KMS-11 (cell line): ENCODE results near the gene KRTAP1-4.
"Not testable (repeated sequence)": the region's sequence is repeated elsewhere in the genome, so short reads cannot be mapped to it uniquely, and the experiment has no call there.

Experiments used
- H2AFZ ChIP-seq: fragments of 200-600 bp; sonication (generic); 2 replicates; pipeline ENCODE4 v1.6.1; 2016; ENCODE audit warnings: antibody characterized with exemption, mixed run types, low read depth
- H3K27ac ChIP-seq: fragments of 200-600 bp; sonication (generic); 2 replicates; pipeline ENCODE4 v1.6.1; 2016; ENCODE audit warnings: mild to moderate bottlenecking, mixed run types
- H3K27me3 ChIP-seq: fragments of 200-600 bp; sonication (generic); 2 replicates; pipeline ENCODE4 v1.6.1; 2017; ENCODE audit warnings: mild to moderate bottlenecking, low read depth, mixed run types, moderate library complexity; ENCODE audit not compliant: insufficient read depth
- H3K36me3 ChIP-seq: fragments of 200-600 bp; sonication (generic); 2 replicates; pipeline ENCODE4 v1.6.1; 2017; ENCODE audit warnings: mild to moderate bottlenecking, mixed run types; ENCODE audit not compliant: insufficient read depth
- H3K4me1 ChIP-seq: fragments of 200-600 bp; sonication (generic); 2 replicates; pipeline ENCODE4 v1.6.1; 2016; ENCODE audit warnings: mild to moderate bottlenecking, low read depth, mixed run types; ENCODE audit not compliant: poor library complexity, severe bottlenecking
- H3K4me2 ChIP-seq: fragments of 200-600 bp; sonication (generic); 2 replicates; pipeline ENCODE4 v1.7.0; 2016; ENCODE audit warnings: mild to moderate bottlenecking, mixed run types
- H3K4me3 ChIP-seq: fragments of 200-600 bp; sonication (generic); IDR thresholded peaks from 2 replicates; pipeline ENCODE4 v1.6.1; 2017; ENCODE audit warnings: low read depth, low read length, mixed read lengths; ENCODE audit not compliant: insufficient read depth
- H3K79me2 ChIP-seq: fragments of 200-600 bp; sonication (generic); 2 replicates; pipeline ENCODE4 v1.6.1; 2016; ENCODE audit warnings: low read depth, mixed run types; ENCODE audit not compliant: insufficient read depth
- H3K9ac ChIP-seq: fragments of 200-600 bp; sonication (generic); 2 replicates; pipeline ENCODE4 v1.6.1; 2016; ENCODE audit warnings: mild to moderate bottlenecking, mixed run types
- H4K20me1 ChIP-seq: fragments of 200-600 bp; sonication (generic); 2 replicates; pipeline ENCODE4 v1.6.1; 2016; ENCODE audit warnings: mild to moderate bottlenecking, mixed run types; ENCODE audit not compliant: insufficient read depth
- CTCF ChIP-seq: fragments of 200-600 bp; sonication (generic); conservative IDR thresholded peaks from 2 replicates; pipeline ENCODE4 v1.6.1; 2017; ENCODE audit warnings: low read depth, mild to moderate bottlenecking, antibody characterized with exemption, low read length, moderate library complexity, mixed read lengths

The KRTAP1-4 gene

GRCh38 chr17:41037853-41038350 lies 7.9 kb upstream of the KRTAP1-4 start:
- Histone ChIP-seq H4K20me1 (no peaks in the 10 kb centered on the region), H3K27ac (no peak overlapping the region), H3K9ac (no peak overlapping the region), H3K36me3 (no peaks in the 10 kb centered on the region), H3K4me3 (no peak overlapping the region), H3K27me3 (no peaks in the 10 kb centered on the region), H2AFZ (no peak overlapping the region), H3K4me1 (no peaks in the 10 kb centered on the region), H3K79me2 (no peaks in the 10 kb centered on the region), H3K4me2 (no peak overlapping the region)
- TF ChIP-seq CTCF = no peak

GRCh38 chr17:41034346-41034935 lies 4.4 kb upstream of the KRTAP1-4 start, which contains the start of gene KRTAP1-3:
KRTAP1-3 (minus strand) TSS chr17:41034874; CDS start chr17:41034821, 53 bp downstream.
- not testable (repeated sequence) for H3K79me2 ChIP-seq, H3K36me3 ChIP-seq, H3K27ac ChIP-seq, H3K9ac ChIP-seq, H4K20me1 ChIP-seq, H3K4me2 ChIP-seq, H3K4me1 ChIP-seq, H2AFZ ChIP-seq, H3K27me3 ChIP-seq, H3K4me3 ChIP-seq

GRCh38 chr17:41026715-41027471 lies 3.1 kb downstream of the KRTAP1-4 start, which contains the start of gene KRTAP1-5:
KRTAP1-5 (minus strand) TSS chr17:41027208; CDS start chr17:41027155, 53 bp downstream.
- Histone ChIP-seq H4K20me1 (no peaks in the 10 kb centered on the region), H3K9ac (no peak within 1 kb of the TSS), H3K4me1 (no peaks in the 10 kb centered on the region), H3K4me2 (no peak within 1 kb of the TSS), H3K4me3 (no peak within 1 kb of the TSS), H3K27ac (no peak within 1 kb of the TSS), H3K79me2 (no peaks in the 10 kb centered on the region), H3K36me3 (no peaks in the 10 kb centered on the region), H2AFZ (no peak within 1 kb of the TSS), H3K27me3 (no peaks in the 10 kb centered on the region)
- no peak for TF ChIP-seq CTCF

GRCh38 chr17:41024697-41025096 lies 5.3 kb downstream of the KRTAP1-4 start:
- Histone ChIP-seq H3K4me3 (no peak overlapping the region), H4K20me1 (no peaks in the 10 kb centered on the region), H3K4me1 (no peaks in the 10 kb centered on the region), H3K4me2 (no peak overlapping the region), H3K36me3 (no peaks in the 10 kb centered on the region), H3K27ac (no peak overlapping the region), H3K9ac (no peak overlapping the region), H3K27me3 (no peaks in the 10 kb centered on the region), H2AFZ (no peak overlapping the region), H3K79me2 (no peaks in the 10 kb centered on the region)
- no peak for TF ChIP-seq CTCF

GRCh38 chr17:41020336-41020735 lies 9.7 kb downstream of the KRTAP1-4 start:
- H3K27ac ChIP-seq = no peak overlapping the region
- no peaks in the 10 kb centered on the region for H4K20me1 ChIP-seq
- no peak overlapping the region for H3K9ac ChIP-seq
- H3K79me2 ChIP-seq = no peaks in the 10 kb centered on the region
- no peak overlapping the region for H3K4me2 ChIP-seq
- no peak overlapping the region for H3K4me3 ChIP-seq
- no peaks in the 10 kb centered on the region for H3K27me3 ChIP-seq
- H2AFZ ChIP-seq = no peak overlapping the region
- no peak for TF ChIP-seq CTCF
- H3K36me3 ChIP-seq = no peaks in the 10 kb centered on the region
- no peaks in the 10 kb centered on the region for H3K4me1 ChIP-seq
